SK-N-MC (cell line): ENCODE results near the gene DIAPH2.

Experiments
- EZH2 ChIP-seq: fragments of 200-600 bp; sonication (generic); IDR thresholded peaks from one replicate; pipeline ENCODE4 v1.6.1; 2017; ENCODE audit warnings: antibody characterized with exemption
- FOXP2 ChIP-seq: optimal IDR thresholded peaks from 2 replicates; pipeline ENCODE3; 2011; ENCODE audit warnings: mild to moderate bottlenecking, moderate library complexity; ENCODE audit not compliant: insufficient read depth; ENCODE audit errors: extremely low read length, control extremely low read depth
- POLR2AphosphoS5 ChIP-seq: IDR thresholded peaks from 2 replicates; pipeline ENCODE4 v1.6.1; 2012; ENCODE audit warnings: mild to moderate bottlenecking, low read depth, low read length, borderline replicate concordance

- TF ChIP-seq EZH2 (no peak), POLR2AphosphoS5 (no peak), FOXP2 (no peak)
Measured at GRCh38 chrX:96743367-96744073, 58.9 kb downstream of the DIAPH2 start.
